Measurements from ENCODE around the gene MUC5B.
"Not testable (repeated sequence)": the region's sequence is repeated elsewhere in the genome, so short reads cannot be mapped to it uniquely, and the experiment has no call there.

- TF ChIP-seq CTCF, POLR2A, POLR2AphosphoS5 (IDR thresholded peaks at IDR 0.05): not testable (repeated sequence)
Measured at GRCh38 chr11:1189816-1190215, 33.0 kb upstream of the MUC5B start.
